ENCODE measurements around the gene PXT1. TPM values are rescaled to one million over a fixed set of nuclear protein-coding genes. Genes with fewer than 3 reads are reported as not detected.

The PXT1 gene
- total and polyA plus RNA-seq, 4 donors = not detected

DNA sequence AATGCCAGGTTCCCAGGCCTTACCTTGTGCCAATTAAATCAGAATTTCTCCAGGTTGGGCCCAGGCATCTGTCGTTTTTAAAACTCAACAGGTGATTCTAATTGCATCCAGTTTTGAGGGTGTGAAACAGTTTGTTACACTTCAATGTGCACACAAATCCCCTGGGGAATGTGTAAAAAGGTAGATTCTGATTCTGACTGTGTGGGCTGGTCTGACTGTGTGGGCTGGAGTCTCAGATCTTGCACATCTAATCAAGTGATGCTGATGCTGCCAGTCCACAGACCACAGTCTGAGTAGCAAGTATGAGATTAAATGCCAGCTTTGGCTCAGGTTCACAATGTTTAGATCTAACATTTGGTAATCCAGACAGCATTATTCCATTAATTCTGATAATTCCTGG, 42.7 kb downstream of the PXT1 start:
- Histone ChIP-seq H3K27me3 (ENCODE audit: control insufficient read depth in 4 of 4, insufficient read depth in 4 of 4, low read length in 3 of 4) (no peaks in the 10 kb centered on the region), H3K36me3 (ENCODE audit: control insufficient read depth in 4 of 4, insufficient read depth in 3 of 4, low read depth in 1 of 4, low read length in 3 of 4) (no peaks in the 10 kb centered on the region), H3K27ac (ENCODE audit: low read depth in 1 of 2, low read length in 2 of 2) (no peak overlapping the region), H3K4me1 (ENCODE audit: control insufficient read depth in 4 of 4, insufficient read depth in 4 of 4, low read length in 3 of 4) (no peaks in the 10 kb centered on the region), H3K9me3 (ENCODE audit: control insufficient read depth in 4 of 4, low read length in 3 of 4) (no peaks in the 10 kb centered on the region), H3K9ac (ENCODE audit: low read depth in 1 of 2, low read length in 2 of 2) (no peak overlapping the region), H3K4me3 (ENCODE audit: low read depth in 1 of 3, low read length in 3 of 3) (no peak overlapping the region)
- TF ChIP-seq, protein P1, sequence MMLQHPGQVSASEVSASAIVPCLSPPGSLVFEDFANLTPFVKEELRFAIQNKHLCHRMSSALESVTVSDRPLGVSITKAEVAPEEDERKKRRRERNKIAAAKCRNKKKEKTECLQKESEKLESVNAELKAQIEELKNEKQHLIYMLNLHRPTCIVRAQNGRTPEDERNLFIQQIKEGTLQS (IDR thresholded peaks at IDR 0.05) = no peak
- TF ChIP-seq TAF1 (conservative IDR thresholded peaks at IDR 0.05) = no peak
- TF ChIP-seq, protein P2, sequence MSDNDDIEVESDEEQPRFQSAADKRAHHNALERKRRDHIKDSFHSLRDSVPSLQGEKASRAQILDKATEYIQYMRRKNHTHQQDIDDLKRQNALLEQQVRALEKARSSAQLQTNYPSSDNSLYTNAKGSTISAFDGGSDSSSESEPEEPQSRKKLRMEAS (IDR thresholded peaks at IDR 0.05) = no peak
- TF ChIP-seq HNF4A (conservative IDR thresholded peaks at IDR 0.05) = no peak
- TF ChIP-seq RXRA (IDR thresholded peaks at IDR 0.05) = no peak
- no peak for TF ChIP-seq JUND (IDR thresholded peaks at IDR 0.05)
- no peak for DNase-seq (ENCODE audit: low spot score)
- 88% methylated on average over 1 of the region's 1 CpG for WGBS

DNA sequence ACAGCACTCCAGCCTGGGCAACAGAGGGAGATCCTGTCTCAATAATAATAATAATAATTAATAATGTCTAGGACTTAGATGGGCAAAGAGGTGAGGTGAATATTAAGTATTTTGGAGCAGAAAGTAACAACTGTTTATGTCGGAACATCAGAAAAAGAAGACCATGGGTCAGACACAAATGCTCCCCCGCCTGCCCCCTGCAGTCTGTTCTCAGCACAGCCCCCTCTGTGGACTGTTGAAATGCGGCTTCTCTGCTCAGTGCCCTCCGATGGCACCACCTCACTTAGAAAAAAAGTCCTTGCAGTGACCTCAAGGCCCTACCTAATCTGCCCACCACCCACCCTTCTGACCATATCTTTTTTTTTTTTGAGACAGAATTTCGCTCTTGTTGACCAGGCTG, 50.0 kb downstream of the PXT1 start:
- H3K9ac ChIP-seq (ENCODE audit: low read depth in 1 of 2, low read length in 2 of 2) = no peak overlapping the region
- no peaks in the 10 kb centered on the region for H3K9me3 ChIP-seq (ENCODE audit: control insufficient read depth in 4 of 4, low read length in 3 of 4)
- H3K36me3 ChIP-seq (ENCODE audit: control insufficient read depth in 4 of 4, insufficient read depth in 3 of 4, low read depth in 1 of 4, low read length in 3 of 4) = no peaks in the 10 kb centered on the region
- H3K27ac ChIP-seq (ENCODE audit: low read depth in 1 of 2, low read length in 2 of 2) = no peak overlapping the region
- no peak for DNase-seq (ENCODE audit: low spot score)
- no peaks in the 10 kb centered on the region for H3K27me3 ChIP-seq (ENCODE audit: control insufficient read depth in 4 of 4, insufficient read depth in 4 of 4, low read length in 3 of 4)
- no peak overlapping the region for H3K4me3 ChIP-seq (ENCODE audit: low read depth in 1 of 3, low read length in 3 of 3)
- peaks cover 0 to 7% (median 3%) of the 10 kb centered on the region in 4 donors for H3K4me1 ChIP-seq (ENCODE audit: control insufficient read depth in 4 of 4, insufficient read depth in 4 of 4, low read length in 3 of 4)
- 97% methylated on average over 5 of the region's 5 CpGs for WGBS
- TF ChIP-seq EGR1 (IDR thresholded peaks at IDR 0.05; ENCODE audit: low read depth in 2 of 2) = no peak

DNA sequence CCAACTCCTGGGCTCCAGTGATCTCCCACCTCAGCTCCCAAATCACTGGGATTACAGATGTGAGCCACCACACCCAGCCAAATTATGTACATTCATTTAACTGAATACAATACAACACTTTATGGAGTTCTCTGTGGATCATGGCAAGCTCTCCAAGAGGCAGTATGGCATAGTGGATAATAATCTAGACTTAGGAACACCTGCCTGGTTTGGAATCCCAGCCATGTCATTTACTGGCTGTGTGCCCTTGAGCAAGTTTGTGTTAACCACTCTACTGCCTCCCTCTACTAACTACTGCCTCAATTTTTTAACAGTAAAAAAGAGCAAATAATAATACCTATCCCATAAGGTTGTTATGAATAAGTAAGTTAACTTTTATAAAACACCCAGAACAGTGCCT, 53.3 kb downstream of the PXT1 start:
- Histone ChIP-seq H3K4me3 (ENCODE audit: low read depth in 1 of 3, low read length in 3 of 3) (no peak overlapping the region), H3K36me3 (ENCODE audit: control insufficient read depth in 4 of 4, insufficient read depth in 3 of 4, low read depth in 1 of 4, low read length in 3 of 4) (no peaks in the 10 kb centered on the region), H3K9me3 (ENCODE audit: control insufficient read depth in 4 of 4, low read length in 3 of 4) (no peaks in the 10 kb centered on the region), H3K9ac (ENCODE audit: low read depth in 1 of 2, low read length in 2 of 2) (no peak overlapping the region), H3K27me3 (ENCODE audit: control insufficient read depth in 4 of 4, insufficient read depth in 4 of 4, low read length in 3 of 4) (no peaks in the 10 kb centered on the region), H3K27ac (ENCODE audit: low read depth in 1 of 2, low read length in 2 of 2) (no peak overlapping the region), H3K4me1 (ENCODE audit: control insufficient read depth in 4 of 4, insufficient read depth in 4 of 4, low read length in 3 of 4) (peaks cover 0 to 20% (median 11%) of the 10 kb centered on the region in 4 donors)
- no peak for DNase-seq (ENCODE audit: low spot score)
- TF ChIP-seq, protein P3, sequence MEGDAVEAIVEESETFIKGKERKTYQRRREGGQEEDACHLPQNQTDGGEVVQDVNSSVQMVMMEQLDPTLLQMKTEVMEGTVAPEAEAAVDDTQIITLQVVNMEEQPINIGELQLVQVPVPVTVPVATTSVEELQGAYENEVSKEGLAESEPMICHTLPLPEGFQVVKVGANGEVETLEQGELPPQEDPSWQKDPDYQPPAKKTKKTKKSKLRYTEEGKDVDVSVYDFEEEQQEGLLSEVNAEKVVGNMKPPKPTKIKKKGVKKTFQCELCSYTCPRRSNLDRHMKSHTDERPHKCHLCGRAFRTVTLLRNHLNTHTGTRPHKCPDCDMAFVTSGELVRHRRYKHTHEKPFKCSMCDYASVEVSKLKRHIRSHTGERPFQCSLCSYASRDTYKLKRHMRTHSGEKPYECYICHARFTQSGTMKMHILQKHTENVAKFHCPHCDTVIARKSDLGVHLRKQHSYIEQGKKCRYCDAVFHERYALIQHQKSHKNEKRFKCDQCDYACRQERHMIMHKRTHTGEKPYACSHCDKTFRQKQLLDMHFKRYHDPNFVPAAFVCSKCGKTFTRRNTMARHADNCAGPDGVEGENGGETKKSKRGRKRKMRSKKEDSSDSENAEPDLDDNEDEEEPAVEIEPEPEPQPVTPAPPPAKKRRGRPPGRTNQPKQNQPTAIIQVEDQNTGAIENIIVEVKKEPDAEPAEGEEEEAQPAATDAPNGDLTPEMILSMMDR (IDR thresholded peaks at IDR 0.05; ENCODE audit: low read depth, low read length, missing input control) = no peak
- TF ChIP-seq, protein P2 (IDR thresholded peaks at IDR 0.05) = no peak
- TF ChIP-seq NR2F2 (IDR thresholded peaks at IDR 0.05) = no peak
- no peak for TF ChIP-seq JUND (IDR thresholded peaks at IDR 0.05)
- no peak for TF ChIP-seq SP1 (IDR thresholded peaks at IDR 0.05)
- TF ChIP-seq, protein P4, sequence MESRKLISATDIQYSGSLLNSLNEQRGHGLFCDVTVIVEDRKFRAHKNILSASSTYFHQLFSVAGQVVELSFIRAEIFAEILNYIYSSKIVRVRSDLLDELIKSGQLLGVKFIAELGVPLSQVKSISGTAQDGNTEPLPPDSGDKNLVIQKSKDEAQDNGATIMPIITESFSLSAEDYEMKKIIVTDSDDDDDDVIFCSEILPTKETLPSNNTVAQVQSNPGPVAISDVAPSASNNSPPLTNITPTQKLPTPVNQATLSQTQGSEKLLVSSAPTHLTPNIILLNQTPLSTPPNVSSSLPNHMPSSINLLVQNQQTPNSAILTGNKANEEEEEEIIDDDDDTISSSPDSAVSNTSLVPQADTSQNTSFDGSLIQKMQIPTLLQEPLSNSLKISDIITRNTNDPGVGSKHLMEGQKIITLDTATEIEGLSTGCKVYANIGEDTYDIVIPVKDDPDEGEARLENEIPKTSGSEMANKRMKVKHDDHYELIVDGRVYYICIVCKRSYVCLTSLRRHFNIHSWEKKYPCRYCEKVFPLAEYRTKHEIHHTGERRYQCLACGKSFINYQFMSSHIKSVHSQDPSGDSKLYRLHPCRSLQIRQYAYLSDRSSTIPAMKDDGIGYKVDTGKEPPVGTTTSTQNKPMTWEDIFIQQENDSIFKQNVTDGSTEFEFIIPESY (IDR thresholded peaks at IDR 0.05) = no peak
- no peak for TF ChIP-seq YY1 (IDR thresholded peaks at IDR 0.05)
- TF ChIP-seq EGR1 (IDR thresholded peaks at IDR 0.05; ENCODE audit: low read depth in 2 of 2) = no peak
- TF ChIP-seq, protein P5, sequence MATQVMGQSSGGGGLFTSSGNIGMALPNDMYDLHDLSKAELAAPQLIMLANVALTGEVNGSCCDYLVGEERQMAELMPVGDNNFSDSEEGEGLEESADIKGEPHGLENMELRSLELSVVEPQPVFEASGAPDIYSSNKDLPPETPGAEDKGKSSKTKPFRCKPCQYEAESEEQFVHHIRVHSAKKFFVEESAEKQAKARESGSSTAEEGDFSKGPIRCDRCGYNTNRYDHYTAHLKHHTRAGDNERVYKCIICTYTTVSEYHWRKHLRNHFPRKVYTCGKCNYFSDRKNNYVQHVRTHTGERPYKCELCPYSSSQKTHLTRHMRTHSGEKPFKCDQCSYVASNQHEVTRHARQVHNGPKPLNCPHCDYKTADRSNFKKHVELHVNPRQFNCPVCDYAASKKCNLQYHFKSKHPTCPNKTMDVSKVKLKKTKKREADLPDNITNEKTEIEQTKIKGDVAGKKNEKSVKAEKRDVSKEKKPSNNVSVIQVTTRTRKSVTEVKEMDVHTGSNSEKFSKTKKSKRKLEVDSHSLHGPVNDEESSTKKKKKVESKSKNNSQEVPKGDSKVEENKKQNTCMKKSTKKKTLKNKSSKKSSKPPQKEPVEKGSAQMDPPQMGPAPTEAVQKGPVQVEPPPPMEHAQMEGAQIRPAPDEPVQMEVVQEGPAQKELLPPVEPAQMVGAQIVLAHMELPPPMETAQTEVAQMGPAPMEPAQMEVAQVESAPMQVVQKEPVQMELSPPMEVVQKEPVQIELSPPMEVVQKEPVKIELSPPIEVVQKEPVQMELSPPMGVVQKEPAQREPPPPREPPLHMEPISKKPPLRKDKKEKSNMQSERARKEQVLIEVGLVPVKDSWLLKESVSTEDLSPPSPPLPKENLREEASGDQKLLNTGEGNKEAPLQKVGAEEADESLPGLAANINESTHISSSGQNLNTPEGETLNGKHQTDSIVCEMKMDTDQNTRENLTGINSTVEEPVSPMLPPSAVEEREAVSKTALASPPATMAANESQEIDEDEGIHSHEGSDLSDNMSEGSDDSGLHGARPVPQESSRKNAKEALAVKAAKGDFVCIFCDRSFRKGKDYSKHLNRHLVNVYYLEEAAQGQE (IDR thresholded peaks at IDR 0.05) = no peak
- TF ChIP-seq FOXA2 (IDR thresholded peaks at IDR 0.05) = no peak
- TF ChIP-seq GABPA (IDR thresholded peaks at IDR 0.05 in 1 of 2, conservative IDR thresholded peaks at IDR 0.05 in 1 of 2) = no peak
- TF ChIP-seq HNF4G (IDR thresholded peaks at IDR 0.05) = no peak
- TF ChIP-seq RXRA (IDR thresholded peaks at IDR 0.05) = no peak
- TF ChIP-seq TAF1 (conservative IDR thresholded peaks at IDR 0.05) = no peak
- TF ChIP-seq HNF4A (conservative IDR thresholded peaks at IDR 0.05) = no peak
- TF ChIP-seq, protein P1 (IDR thresholded peaks at IDR 0.05) = no peak
